ENCODE measurements around the gene CD79B.
"Not testable (repeated sequence)": the region's sequence is repeated elsewhere in the genome, so short reads cannot be mapped to it uniquely, and the experiment has no call there.

CD79B gene

GRCh38 chr17:63919311-63919723 is 12.8 kb downstream of the CD79B start:
- TF ChIP-seq POLR2A (IDR thresholded peaks at IDR 0.05; ENCODE audit: low read depth, low read length) = no peak
- no peak for FAIRE-seq
- DNase-seq (ENCODE audit: insufficient read length, low spot score) = peak; percentile 83

- FAIRE-seq; DNase-seq (ENCODE audit: insufficient read length, low spot score): not testable (repeated sequence)
Observed at GRCh38 chr17:63918789-63919305, 13.3 kb downstream of the CD79B start, which contains the start of gene GH1. Gene GH1, minus strand, starts transcription at chr17:63918839. Its CDS starts 63 bp downstream, at chr17:63918776.

GRCh38 chr17:63918305-63918704 is 13.8 kb downstream of the CD79B start:
- no peak for TF ChIP-seq POLR2A (IDR thresholded peaks at IDR 0.05; ENCODE audit: low read depth, low read length)
- DNase-seq (ENCODE audit: insufficient read length, low spot score) (peak; percentile 27), FAIRE-seq (no peak)

DNA sequence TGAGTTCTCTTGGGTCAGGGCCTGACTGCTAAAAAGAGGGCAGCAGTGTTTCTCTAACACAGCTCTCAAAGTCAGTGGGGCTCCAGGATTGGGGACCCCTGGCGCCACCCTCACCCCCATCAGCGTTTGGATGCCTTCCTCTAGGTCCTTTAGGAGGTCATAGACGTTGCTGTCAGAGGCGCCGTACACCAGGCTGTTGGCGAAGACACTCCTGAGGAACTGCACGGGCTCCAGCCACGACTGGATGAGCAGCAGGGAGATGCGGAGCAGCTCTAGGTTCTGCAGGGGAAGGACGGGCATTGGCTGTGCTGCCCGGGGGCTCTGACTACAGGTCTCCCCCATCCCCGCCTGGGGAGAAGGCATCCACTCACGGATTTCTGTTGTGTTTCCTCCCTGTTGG is 14.5 kb downstream of the CD79B start:
- no peak for TF ChIP-seq POLR2A (IDR thresholded peaks at IDR 0.05; ENCODE audit: low read depth, low read length)
- FAIRE-seq = no peak

DNA sequence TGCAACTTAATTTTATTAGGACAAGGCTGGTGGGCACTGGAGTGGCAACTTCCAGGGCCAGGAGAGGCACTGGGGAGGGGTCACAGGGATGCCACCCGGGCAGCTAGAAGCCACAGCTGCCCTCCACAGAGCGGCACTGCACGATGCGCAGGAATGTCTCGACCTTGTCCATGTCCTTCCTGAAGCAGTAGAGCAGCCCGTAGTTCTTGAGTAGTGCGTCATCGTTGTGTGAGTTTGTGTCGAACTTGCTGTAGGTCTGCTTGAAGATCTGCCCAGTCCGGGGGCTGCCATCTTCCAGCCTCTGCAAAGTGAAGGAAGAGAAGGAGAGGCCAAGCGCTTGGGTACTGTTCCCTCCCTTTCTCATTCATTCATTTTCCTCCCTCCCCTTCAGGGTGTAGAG is 14.9 kb downstream of the CD79B start:
- FAIRE-seq; DNase-seq (ENCODE audit: insufficient read length, low spot score): not testable (repeated sequence)

More for the DNA sequence above, 14.5 kb downstream of the CD79B start:
- no peak for DNase-seq (ENCODE audit: insufficient read length, low spot score)

GRCh38 chr17:63916566-63917185 is 15.5 kb downstream of the CD79B start:
- FAIRE-seq = no peak
- no peak for TF ChIP-seq POLR2A (IDR thresholded peaks at IDR 0.05; ENCODE audit: low read depth, low read length)
- no peak for DNase-seq (ENCODE audit: insufficient read length, low spot score)

DNA sequence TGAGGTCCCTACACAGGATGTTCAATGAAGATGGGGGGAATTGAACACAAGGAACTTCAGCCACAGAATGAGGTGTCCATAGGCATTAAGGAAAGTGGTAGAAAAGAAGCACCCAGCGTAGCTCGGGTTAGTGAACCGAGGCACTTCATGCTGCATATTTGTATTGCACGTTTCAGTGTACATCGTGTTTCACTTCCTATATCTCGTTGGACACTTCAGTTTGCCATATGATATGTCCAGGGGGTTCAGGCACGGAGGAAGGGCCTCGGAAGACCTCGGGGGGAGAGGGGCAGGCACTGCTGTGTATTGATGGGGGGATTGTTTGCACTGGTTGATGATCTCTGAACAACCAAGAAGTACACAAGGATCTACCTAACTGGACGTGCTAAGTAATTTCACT is 16.4 kb downstream of the CD79B start:
- not testable (repeated sequence) for FAIRE-seq

GRCh38 chr17:63914471-63914870 is 17.7 kb downstream of the CD79B start:
- no peak for DNase-seq (ENCODE audit: insufficient read length, low spot score)
- TF ChIP-seq POLR2A (IDR thresholded peaks at IDR 0.05; ENCODE audit: low read depth, low read length) = no peak
- no peak for FAIRE-seq

More for the DNA sequence above, 16.4 kb downstream of the CD79B start:
- not testable (repeated sequence) for DNase-seq (ENCODE audit: insufficient read length, low spot score)

GRCh38 chr17:63911657-63912100 is 20.5 kb downstream of the CD79B start:
- FAIRE-seq (no peak), DNase-seq (ENCODE audit: insufficient read length, low spot score) (peak; percentile 53)
- no peak for TF ChIP-seq POLR2A (IDR thresholded peaks at IDR 0.05; ENCODE audit: low read depth, low read length)

- TF ChIP-seq POLR2A (IDR thresholded peaks at IDR 0.05; ENCODE audit: low read depth, low read length) = no peak
- FAIRE-seq = no peak
Observed at GRCh38 chr17:63911041-63911635, 21.0 kb downstream of the CD79B start, which contains the start of gene CSHL1. Gene CSHL1, minus strand, starts transcription at chr17:63911258. Its CDS starts 62 bp downstream, at chr17:63911196.

DNA sequence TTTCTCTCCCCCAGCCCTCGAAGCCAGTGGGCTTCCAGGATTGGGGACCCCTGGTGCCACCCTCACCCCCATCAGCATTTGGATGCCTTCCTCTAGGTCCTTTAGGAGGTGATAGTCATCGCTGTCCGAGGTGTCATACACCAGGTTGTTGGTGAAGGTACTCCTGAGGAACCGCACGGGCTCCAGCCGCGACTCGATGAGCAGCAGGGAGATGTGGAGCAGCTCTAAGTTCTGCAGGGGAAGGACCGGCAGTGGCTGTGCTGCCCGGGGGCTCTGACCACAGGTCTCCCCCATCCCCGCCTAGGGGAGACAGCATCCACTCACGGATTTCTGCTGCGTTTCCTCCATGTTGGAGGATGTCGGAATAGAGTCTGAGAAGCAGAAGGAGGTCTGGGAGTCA is 22.0 kb downstream of the CD79B start:
- no peak for TF ChIP-seq POLR2A (IDR thresholded peaks at IDR 0.05; ENCODE audit: low read depth, low read length)
- FAIRE-seq (no peak), DNase-seq (ENCODE audit: insufficient read length, low spot score) (no peak)

More at GRCh38 chr17:63911041-63911635, 21.0 kb downstream of the CD79B start, which contains the start of gene CSHL1:
- no peak for DNase-seq (ENCODE audit: insufficient read length, low spot score)

DNA sequence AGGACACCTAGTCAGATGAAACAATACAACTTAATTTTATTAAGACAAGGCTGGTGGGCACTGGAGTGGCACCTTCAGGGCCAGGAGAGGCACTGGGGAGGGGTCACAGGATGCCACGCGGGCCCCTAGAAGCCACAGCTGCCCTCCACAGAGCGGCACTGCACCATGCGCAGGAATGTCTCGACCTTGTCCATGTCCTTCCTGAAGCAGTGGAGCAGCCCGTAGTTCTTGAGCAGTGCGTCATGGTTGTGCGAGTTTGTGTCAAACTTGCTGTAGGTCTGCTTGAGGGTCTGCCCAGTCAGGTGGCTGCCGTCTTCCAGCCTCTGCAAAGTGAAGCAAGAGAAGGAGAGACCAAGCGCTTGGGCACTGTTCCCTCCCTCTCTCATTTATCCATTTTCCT is 22.5 kb downstream of the CD79B start:
- not testable (repeated sequence) for FAIRE-seq; DNase-seq (ENCODE audit: insufficient read length, low spot score)

- not testable (repeated sequence) for DNase-seq (ENCODE audit: insufficient read length, low spot score); FAIRE-seq
Observed at GRCh38 chr17:63907161-63907778, 24.9 kb downstream of the CD79B start.

GRCh38 chr17:63904796-63905195 is 27.3 kb downstream of the CD79B start:
- FAIRE-seq; DNase-seq (ENCODE audit: insufficient read length, low spot score): not testable (repeated sequence)

DNA sequence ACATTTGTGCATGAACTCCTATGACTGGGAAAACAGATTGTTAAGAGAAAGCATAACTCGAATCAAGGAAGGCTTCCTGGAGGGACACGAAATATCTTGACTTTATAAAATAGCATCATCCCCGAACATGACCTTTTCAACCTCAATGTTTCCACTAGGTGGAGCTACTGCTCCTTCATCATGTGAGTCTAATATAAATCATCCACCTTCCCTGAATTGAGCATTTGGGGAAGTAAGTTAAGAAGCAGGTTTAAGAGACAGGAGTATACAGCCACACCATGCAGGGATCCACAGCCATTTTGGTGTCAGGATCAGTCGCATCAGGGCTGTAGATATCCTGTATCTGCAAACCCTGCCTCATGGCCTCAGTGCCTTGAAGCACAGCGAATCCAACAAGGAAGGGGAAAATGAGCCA is 28.3 kb downstream of the CD79B start:
- not testable (repeated sequence) for FAIRE-seq; DNase-seq (ENCODE audit: insufficient read length, low spot score)

DNA sequence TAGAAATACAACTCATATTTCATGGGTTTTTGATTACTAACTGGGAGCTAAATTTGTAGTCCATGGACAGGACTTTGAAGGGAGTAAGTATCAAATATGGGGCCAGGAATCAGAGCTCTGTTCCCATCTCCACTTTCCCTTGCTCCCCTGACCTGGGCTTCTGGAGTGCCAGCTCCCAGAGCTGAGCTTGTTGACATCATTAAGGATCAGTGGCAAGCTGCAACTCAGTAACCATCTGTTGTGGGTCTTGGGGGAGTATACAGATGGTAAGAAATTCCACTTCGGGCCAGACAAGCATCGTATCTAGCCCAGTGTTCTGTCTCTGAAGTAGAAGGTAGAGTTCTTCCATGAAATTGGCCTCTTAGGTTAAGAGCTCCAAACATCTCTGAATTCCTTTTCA is 30.2 kb downstream of the CD79B start:
- FAIRE-seq; DNase-seq (ENCODE audit: insufficient read length, low spot score): not testable (repeated sequence)

DNA sequence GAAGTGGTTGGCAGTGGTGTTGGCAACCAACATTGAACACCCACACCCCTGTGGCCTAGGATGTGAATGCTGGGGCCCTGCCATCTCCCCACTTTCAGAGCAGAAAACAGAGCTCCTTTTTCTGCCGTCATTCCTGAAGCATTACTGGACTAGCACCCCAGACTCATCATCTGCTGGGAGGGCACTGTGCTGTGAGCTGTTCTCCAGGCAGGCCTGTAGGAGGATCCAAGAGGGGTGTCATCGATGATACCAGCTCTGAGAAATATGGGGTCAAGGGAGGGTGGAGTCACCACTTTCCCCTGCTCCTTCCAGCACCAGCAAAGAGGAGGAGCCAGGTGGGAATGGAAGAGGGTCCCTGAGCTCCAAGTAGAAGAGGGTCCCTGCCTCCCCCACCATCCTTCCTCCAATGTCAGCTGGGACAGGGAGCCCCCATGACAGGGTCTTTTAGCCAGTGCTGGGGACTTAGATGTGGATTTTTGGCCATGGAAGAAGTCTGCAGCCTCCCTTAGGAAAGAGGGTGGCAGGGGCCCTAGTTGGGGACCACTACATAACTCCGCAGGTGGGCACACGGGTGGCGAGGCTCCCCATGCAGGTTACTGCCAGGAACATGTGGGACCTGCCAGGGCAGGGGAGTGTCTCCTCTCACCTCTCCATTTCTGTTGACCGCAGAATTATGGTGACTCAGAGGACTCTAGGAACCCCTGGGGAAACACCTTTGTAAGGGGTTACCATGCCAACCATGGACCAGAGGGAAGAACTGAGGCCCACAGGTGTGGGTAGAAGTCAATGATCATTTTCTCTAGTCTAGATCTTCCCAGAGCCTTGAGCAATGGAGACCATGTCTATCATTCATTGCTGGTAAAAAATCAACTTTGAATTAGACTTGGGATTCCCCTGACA is 33.0 kb downstream of the CD79B start:
- FAIRE-seq; DNase-seq (ENCODE audit: insufficient read length, low spot score): not testable (repeated sequence)

GRCh38 chr17:63896524-63897354 is 35.4 kb downstream of the CD79B start, which contains the start of gene CSH1:
Gene CSH1, minus strand, starts transcription at chr17:63896574. Its CDS starts 63 bp downstream, at chr17:63896511.
- not testable (repeated sequence) for FAIRE-seq; DNase-seq (ENCODE audit: insufficient read length, low spot score)

All from H54 (cell line).